Activated effector memory CD4-positive, alpha-beta T cell treated with Interleukin-2 at 50 U/mL for 16 hours (primary cell): ENCODE results near the gene RBM18.

ENCODE experiments used
- DNase-seq: peaks from one replicate; pipeline ENCODE4 v3.0.0-alpha.2; 2020

The RBM18 gene

GRCh38 chr9:122201641-122202040 is 63.0 kb downstream of the RBM18 start:
- no peak for DNase-seq

- no peak for DNase-seq
These were observed 63.6 kb downstream of the RBM18 start for GRCh38 chr9:122200960-122201595.

GRCh38 chr9:122197882-122198281 is 66.8 kb downstream of the RBM18 start:
- DNase-seq: no peak

- DNase-seq: no peak
These were observed 67.2 kb downstream of the RBM18 start for GRCh38 chr9:122197426-122197825.

- no peak for DNase-seq
These were observed 68.8 kb downstream of the RBM18 start for GRCh38 chr9:122195875-122196274.

- DNase-seq: no peak
These were observed 71.0 kb downstream of the RBM18 start for GRCh38 chr9:122193651-122194050.

- DNase-seq: no peak
These were observed 71.6 kb downstream of the RBM18 start for GRCh38 chr9:122192914-122193525.

GRCh38 chr9:122192261-122192875 is 72.3 kb downstream of the RBM18 start:
- DNase-seq: no peak

- DNase-seq: no peak
These were observed 73.1 kb downstream of the RBM18 start for GRCh38 chr9:122191584-122191983.

- no peak for DNase-seq
These were observed 73.9 kb downstream of the RBM18 start for GRCh38 chr9:122190597-122191381.

- DNase-seq: no peak
These were observed 76.3 kb downstream of the RBM18 start for GRCh38 chr9:122188369-122188768.
